GM19023 (cell line): ENCODE data around the gene MARCHF3.
A peak's percentile ranks its signal among the peaks of the same experiment; 100 is the strongest.

Experiments
- ATAC-seq: cut with Tn5 transposase; IDR thresholded peaks from one replicate; pipeline ENCODE4 v1.9.1; 2021; ENCODE audit warnings: mild to moderate bottlenecking, moderate library complexity; ENCODE audit not compliant: unreplicated experiment

MARCHF3 gene

DNA sequence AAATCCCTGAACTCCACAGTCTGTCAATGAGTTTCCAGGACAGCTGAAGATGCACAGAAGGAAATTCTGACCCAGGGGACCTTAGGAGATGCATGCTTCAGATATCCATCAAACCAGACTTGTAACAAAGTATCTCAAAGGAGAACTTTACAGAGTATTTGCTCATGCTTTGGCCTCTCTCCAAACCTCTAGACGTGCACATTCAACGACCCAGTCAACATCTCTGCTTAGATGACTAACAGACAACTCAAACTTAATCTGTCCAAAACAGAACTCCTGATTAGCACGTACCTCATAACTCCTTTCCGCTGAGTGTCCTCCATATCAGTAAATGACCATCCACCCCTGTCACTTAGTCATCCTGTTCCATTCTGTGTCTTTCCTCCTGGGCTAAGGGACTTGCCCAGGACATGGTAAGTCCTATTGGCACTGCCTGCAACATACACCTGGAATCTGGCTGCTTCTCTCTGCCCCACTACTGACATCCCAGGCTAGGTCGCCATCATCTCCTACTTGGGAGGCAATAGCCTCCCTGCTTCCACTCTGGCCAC lies 146.0 kb downstream of the MARCHF3 start:
- no peak for ATAC-seq

GRCh38 chr5:126883564-126884245 lies 146.7 kb downstream of the MARCHF3 start:
- ATAC-seq: no peak

GRCh38 chr5:126881821-126882600 lies 148.3 kb downstream of the MARCHF3 start:
- no peak for ATAC-seq

- ATAC-seq: no peak
Observed at GRCh38 chr5:126878634-126879033, 151.7 kb downstream of the MARCHF3 start.

- no peak for ATAC-seq
Observed at GRCh38 chr5:126878085-126878484, 152.3 kb downstream of the MARCHF3 start.

- no peak for ATAC-seq
Observed at GRCh38 chr5:126877602-126878001, 152.8 kb downstream of the MARCHF3 start.

- ATAC-seq: no peak
Observed at GRCh38 chr5:126875303-126875785, 155.0 kb downstream of the MARCHF3 start.

GRCh38 chr5:126872561-126873354 lies 157.6 kb downstream of the MARCHF3 start:
- ATAC-seq: no peak

- no peak for ATAC-seq
Observed at GRCh38 chr5:126871441-126871840, 158.9 kb downstream of the MARCHF3 start.

GRCh38 chr5:126869005-126869451 lies 161.3 kb downstream of the MARCHF3 start:
- peak; percentile 70 for ATAC-seq

DNA sequence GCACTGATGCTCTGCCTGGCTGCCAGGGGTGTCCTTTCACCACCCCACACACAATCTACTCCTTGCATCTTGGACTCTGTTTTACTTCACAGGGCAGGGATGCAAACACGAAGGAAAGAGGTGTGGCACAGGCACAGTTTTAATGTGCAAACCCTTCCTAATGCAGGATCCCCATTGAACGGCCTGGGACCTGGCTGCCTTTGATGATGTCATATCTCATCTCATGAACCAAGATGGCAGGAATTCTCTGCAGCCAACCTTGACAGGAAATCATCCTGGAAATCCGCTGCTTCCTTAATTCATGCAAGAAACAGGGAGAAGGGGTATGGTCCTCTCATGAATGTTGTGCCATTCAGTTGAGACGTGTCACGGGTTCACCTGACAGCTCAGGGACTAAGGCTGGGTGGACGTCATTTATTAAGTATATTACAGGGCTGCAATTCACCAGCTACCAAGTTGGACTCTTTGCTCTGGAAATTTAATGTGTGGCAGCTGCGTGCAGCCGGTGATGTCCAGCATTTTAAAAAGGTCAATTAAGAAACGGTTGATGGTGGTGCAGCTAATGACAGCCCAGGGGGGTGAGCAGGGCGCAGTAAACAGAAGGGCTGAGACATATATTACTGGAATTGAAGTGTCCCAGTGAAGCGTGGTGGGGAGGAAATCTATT lies 161.9 kb downstream of the MARCHF3 start:
- no peak for ATAC-seq

DNA sequence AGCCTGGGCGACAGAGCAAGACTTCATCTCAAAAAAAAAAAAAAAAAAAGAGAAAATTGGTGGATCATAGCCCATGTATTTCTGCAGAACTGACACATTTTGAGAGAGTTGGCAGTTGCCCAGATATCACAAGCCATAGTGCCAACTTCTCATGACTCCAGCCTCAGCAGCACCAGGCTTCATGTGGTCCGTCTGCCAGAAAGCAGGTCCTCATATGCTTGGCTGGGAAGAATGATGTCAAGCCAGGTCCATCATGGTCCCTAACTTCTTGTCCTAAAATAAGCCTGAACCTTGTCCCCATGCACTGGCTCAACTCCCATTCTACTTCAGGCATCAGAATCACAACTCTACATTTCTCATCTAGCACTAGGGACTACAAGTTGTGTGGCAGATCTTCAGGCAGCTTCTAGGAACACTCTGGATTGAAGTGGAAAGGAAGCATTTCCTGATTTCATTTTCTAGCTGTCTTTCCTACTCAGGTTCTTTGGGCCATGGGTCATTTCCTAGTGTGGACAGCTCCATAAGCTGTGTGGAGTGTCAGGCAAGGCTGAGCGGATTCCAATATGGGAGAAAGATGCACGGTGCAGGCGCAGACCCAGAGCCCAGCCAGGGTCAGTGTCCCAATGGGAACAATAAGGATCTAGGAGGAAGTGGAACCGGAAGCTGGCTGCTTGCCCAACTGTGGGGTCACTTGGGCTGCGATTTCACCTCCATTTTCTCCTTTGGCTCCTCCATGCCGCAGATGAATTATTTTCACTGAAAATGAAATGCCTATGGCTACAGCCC lies 163.3 kb downstream of the MARCHF3 start:
- ATAC-seq: no peak

GRCh38 chr5:126865299-126865698 lies 165.1 kb downstream of the MARCHF3 start:
- no peak for ATAC-seq

DNA sequence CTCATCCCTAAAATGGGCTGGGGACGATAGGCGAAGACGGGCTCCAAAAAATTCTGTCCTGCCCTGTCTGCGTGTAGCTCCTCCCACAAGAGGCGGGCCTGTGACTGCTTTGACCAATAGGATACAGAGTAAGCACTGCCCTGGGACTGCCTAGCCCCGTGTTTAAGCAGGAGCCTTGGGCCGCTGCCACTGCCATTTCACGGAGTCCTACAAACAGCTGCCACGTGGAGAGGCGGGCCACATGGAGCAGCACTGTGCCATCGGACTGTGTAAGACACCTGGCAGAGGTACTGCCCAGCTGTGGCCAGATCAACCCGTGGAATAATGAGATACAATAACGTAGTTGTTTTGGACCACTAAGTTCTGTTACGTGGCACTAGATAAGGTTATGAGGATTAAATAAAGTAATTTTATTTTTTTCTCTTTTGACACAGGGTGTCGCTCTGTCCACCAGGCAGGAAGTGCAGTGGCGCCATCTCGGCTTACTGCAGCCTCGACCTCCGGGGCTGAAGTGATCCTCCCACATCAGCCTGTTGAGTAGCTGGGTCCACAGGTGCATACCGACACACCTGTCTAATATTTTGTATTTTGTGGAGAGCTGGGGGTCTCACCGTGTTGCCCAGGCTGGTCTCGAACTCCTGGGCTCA lies 166.2 kb downstream of the MARCHF3 start:
- ATAC-seq: no peak

DNA sequence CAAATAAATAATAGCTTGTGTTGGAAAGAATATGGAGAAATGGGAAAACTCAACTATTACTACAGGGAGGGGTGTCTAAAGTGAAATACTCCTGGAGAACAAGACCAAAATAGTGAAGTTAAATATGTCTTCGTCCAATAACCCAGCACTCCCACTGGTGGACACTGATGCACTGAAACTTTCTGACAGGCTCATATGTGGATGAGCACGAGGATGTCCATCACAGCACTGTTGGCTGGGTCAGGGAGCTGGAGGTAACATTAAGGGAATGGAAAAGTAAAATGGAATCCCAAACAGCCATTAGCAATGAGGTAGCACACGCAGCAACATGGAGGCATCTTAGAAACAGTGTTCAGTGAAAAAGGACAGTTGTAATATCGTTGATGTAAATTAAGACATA lies 167.0 kb downstream of the MARCHF3 start:
- ATAC-seq: no peak

DNA sequence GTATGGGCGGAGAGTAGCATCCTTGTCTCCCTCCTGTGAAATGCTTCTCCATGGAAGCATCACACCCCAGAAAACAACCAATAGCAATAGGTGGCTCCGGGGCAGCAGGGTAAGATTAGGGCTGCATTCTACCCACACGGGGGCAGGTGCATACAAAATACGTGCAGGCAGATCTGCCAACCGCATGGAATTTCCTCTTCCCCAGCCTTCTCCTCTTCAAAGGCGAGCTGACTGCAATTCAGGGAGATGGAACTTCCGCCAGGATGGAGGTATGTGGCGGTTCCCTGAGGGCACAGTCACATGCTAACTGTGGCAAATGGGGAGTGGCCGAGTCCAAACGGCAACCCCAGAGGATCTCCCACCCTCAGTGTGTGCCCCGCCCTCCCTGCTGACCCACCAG lies 171.9 kb downstream of the MARCHF3 start:
- ATAC-seq: no peak

DNA sequence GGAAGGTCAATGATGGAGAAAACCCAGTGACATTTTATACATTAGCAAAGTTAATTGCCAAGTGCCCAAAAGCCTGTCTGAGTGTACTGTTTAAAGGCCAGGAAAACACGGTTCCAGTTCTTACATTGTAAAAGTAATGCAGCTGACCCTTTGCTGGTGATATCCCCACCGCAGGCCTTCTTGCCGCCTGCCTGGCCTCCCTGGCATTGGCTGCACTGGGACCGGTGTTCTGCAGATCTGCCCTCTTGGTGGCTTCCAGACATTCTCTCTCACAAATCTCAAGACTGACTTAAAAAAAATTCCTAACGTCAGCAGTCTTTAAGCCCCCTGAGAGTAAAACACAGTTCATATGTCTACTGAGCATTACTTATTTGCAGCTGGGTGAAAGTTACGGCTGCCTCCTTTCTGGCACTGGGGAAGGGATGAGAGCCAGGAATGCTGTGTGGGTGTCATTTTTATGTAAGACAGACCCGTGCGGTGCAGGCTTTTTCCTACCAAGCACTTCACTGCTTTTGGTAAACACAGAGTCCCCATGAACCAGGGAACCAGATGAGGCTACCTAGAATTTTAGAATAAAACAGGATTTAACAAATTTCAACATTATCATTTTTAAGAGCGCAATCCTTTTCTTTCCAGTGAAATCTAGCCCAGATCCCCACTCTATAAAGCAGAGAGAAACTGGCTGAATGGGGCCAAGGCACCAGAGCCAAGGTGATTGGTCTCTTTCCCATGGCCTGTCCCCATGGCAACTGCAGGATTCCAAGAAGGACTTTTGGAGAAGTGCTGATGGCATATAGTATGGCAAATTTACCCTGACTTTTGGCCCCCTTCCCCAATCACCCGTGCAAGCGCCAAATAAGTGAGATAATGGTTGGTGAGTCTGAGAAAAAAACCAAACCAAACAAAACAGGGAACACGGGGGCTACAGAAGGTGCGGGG lies 172.6 kb downstream of the MARCHF3 start:
- no peak for ATAC-seq

DNA sequence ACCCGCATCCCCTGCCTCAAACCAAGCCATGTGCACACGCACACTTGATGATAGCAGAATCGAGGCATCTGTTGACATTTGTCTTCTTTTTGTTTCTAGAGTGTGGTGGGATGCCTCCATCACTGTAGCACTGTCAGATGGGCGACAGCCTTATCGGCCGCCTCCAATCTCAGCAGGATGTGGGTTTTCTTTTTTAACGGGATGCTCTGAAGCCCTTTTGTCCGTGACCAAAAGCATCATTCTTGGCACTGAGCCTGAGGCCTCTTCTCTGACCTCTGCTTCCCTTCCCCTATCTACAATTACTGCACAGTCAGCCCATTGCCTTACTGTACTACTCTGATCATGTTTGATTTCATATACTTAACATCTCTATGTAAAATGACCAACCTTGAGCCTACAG lies 175.1 kb downstream of the MARCHF3 start:
- ATAC-seq: no peak
